Keratinocyte (primary cell): ENCODE measurements around the gene EPB41L4B. TPM values are rescaled to one million over a fixed set of nuclear protein-coding genes. Genes with fewer than 3 reads are reported as not detected.

Experiments
- DNase-seq: peaks from one replicate; pipeline ENCODE4 v3.0.0-alpha.2; 2011; ENCODE audit warnings: low read depth, missing footprints, low spot score
- FAIRE-seq: peaks from 2 replicates; lab custom pipeline; 2011; peaks lifted over from hg19 to GRCh38; lab: Jason Lieb, UNC
- H2AFZ ChIP-seq: 2 replicates; pipeline ENCODE4 v1.6.0; 2012; ENCODE audit warnings: low read length, control low read depth, inconsistent platforms; ENCODE audit not compliant: control insufficient read depth
- H3K27ac ChIP-seq: 2 replicates; pipeline ENCODE4 v1.5.1; 2011; ENCODE audit warnings: low read length; ENCODE audit not compliant: control insufficient read depth, insufficient read depth
- H3K27me3 ChIP-seq: 3 replicates; pipeline ENCODE4 v1.6.0; 2011; ENCODE audit warnings: low read length; ENCODE audit not compliant: control insufficient read depth, insufficient read depth; ENCODE audit errors: extremely low read depth
- H3K36me3 ChIP-seq, 2 experiments: 2 replicates in 1 of 2; 3 replicates in 1 of 2; pipeline ENCODE4 v1.5.1; 2011; ENCODE audit warnings: low read length in 2 of 2, mild to moderate bottlenecking in 1 of 2; ENCODE audit not compliant: control insufficient read depth in 2 of 2, insufficient read depth in 2 of 2; ENCODE audit errors: extremely low read depth in 1 of 2
- H3K4me1 ChIP-seq: 3 replicates; pipeline ENCODE4 v1.5.1; 2011; ENCODE audit warnings: low read length; ENCODE audit not compliant: control insufficient read depth, insufficient read depth; ENCODE audit errors: extremely low read depth
- H3K4me2 ChIP-seq: 3 replicates; pipeline ENCODE4 v1.6.0; 2011; ENCODE audit warnings: low read depth, low read length; ENCODE audit not compliant: control insufficient read depth, insufficient read depth; ENCODE audit errors: extremely low read depth
- H3K4me3 ChIP-seq, 3 experiments: fragments of 200-600 bp in 1 of 3; sonication (generic) in 1 of 3; 2 replicates in 2 of 3; 3 replicates in 1 of 3; pipeline ENCODE4 v1.5.1; 2011 to 2016; ENCODE audit warnings: low read length in 3 of 3, mild to moderate bottlenecking in 3 of 3, control low read depth in 2 of 3, inconsistent platforms in 1 of 3, low read depth in 1 of 3, mixed read lengths in 1 of 3, mixed run types in 1 of 3, moderate library complexity in 1 of 3; ENCODE audit not compliant: control insufficient read depth in 2 of 3, insufficient read depth in 2 of 3; ENCODE audit errors: extremely low read depth in 1 of 3
- H3K79me2 ChIP-seq: 2 replicates; pipeline ENCODE4 v1.6.0; 2012; ENCODE audit warnings: low read length; ENCODE audit not compliant: control insufficient read depth, insufficient read depth
- H3K9ac ChIP-seq: 3 replicates; pipeline ENCODE4 v1.6.0; 2011; ENCODE audit warnings: low read length; ENCODE audit not compliant: control insufficient read depth, insufficient read depth; ENCODE audit errors: extremely low read depth
- H3K9me1 ChIP-seq: 3 replicates; pipeline ENCODE4 v1.6.0; 2011; ENCODE audit warnings: low read length; ENCODE audit not compliant: control insufficient read depth, insufficient read depth; ENCODE audit errors: extremely low read depth
- H3K9me3 ChIP-seq: 2 replicates; pipeline ENCODE4 v1.5.1; 2012; ENCODE audit warnings: low read depth, low read length; ENCODE audit not compliant: control insufficient read depth
- H4K20me1 ChIP-seq: 3 replicates; pipeline ENCODE4 v1.6.0; 2011; ENCODE audit warnings: low read length; ENCODE audit not compliant: control insufficient read depth, insufficient read depth; ENCODE audit errors: extremely low read depth
- EZH2 ChIP-seq: IDR thresholded peaks from one replicate; pipeline ENCODE4 v1.6.1; 2012; ENCODE audit warnings: inconsistent platforms, mild to moderate bottlenecking, low read length, moderate library complexity
- dilution Hi-C: fragments of 300-500 bp; cut with MboI; formaldehyde crosslinking; loops from one replicate; pipeline ENCODE4 v1.7.0; 2020; ENCODE audit warnings: low sequenced_read_pairs; ENCODE audit not compliant: extremely low pct_ligation_motif_present
- polyA plus RNA-seq, 5 experiments: library from polyadenylated mRNA; depleted of rRNA in 3 of 5; stranded (reverse) in 3 of 5; stranded (forward) in 1 of 5; unstranded in 1 of 5; fragments of >200 nt; gene quantifications; 1 replicate in 1 of 5; 2 replicates in 3 of 5; 3 replicates in 1 of 5; pipeline versions ENCODE4 v1.2.1 to v1.2.3, GENCODE V29; 2011 to 2012; ENCODE audit warnings: missing spikeins in 2 of 5, low read depth in 1 of 5, low replicate concordance in 1 of 5
- TF ChIP-seq, protein P1 (sequence below), 3 experiments: IDR thresholded peaks in 1 of 3; conservative IDR thresholded peaks in 1 of 3; optimal IDR thresholded peaks in 1 of 3; 2 replicates in 2 of 3; 3 replicates in 1 of 3; pipeline versions ENCODE3 to v1.5.1; 2011; ENCODE audit warnings: low read length in 3 of 3, mild to moderate bottlenecking in 3 of 3, moderate library complexity in 2 of 3, control low read depth in 1 of 3, inconsistent platforms in 1 of 3; ENCODE audit not compliant: insufficient read depth in 2 of 3; ENCODE audit errors: extremely low read depth in 1 of 3

Gene EPB41L4B
- polyA plus RNA-seq, 1 donor (not counting 4 experiments of a cell fraction or from before 2014, with no cell fraction given) = 13.7 TPM

DNA sequence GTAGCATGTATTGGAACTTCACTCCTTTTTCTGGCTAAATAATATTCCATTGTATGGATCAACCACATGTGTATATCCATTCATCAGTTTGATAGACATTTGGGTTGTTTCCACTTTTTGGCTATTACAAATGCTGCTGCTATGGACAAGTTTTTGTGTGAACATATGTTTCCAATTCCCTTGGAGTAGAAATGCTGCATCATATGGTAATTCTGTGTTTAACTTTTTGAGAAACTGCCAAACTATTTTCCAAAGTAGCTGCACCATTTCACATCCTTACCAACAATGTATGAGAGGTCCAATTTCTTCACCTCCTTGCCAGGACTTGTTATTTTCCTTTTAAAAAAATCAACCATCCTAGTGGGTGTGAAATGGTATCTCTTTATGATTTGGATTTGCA, 162.2 kb downstream of the EPB41L4B start:
- Histone ChIP-seq H3K9me3 (no peaks in the 10 kb centered on the region), H3K4me2 (no peak overlapping the region), H2AFZ (no peak overlapping the region), H4K20me1 (no peaks in the 10 kb centered on the region), H3K27me3 (no peaks in the 10 kb centered on the region), H3K9ac (no peak overlapping the region), H3K4me3 (no peak overlapping the region), H3K4me1 (no peaks in the 10 kb centered on the region), H3K27ac (no peak overlapping the region), H3K9me1 (no peaks in the 10 kb centered on the region), H3K36me3 (no peaks in the 10 kb centered on the region), H3K79me2 (no peaks in the 10 kb centered on the region)
- TF ChIP-seq, protein P1, sequence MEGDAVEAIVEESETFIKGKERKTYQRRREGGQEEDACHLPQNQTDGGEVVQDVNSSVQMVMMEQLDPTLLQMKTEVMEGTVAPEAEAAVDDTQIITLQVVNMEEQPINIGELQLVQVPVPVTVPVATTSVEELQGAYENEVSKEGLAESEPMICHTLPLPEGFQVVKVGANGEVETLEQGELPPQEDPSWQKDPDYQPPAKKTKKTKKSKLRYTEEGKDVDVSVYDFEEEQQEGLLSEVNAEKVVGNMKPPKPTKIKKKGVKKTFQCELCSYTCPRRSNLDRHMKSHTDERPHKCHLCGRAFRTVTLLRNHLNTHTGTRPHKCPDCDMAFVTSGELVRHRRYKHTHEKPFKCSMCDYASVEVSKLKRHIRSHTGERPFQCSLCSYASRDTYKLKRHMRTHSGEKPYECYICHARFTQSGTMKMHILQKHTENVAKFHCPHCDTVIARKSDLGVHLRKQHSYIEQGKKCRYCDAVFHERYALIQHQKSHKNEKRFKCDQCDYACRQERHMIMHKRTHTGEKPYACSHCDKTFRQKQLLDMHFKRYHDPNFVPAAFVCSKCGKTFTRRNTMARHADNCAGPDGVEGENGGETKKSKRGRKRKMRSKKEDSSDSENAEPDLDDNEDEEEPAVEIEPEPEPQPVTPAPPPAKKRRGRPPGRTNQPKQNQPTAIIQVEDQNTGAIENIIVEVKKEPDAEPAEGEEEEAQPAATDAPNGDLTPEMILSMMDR (optimal IDR thresholded peaks at IDR 0.05 in 1 of 3, IDR thresholded peaks at IDR 0.05 in 1 of 3, conservative IDR thresholded peaks at IDR 0.05 in 1 of 3; ENCODE audit: extremely low read depth in 1 of 3, insufficient read depth in 2 of 3, low read length in 3 of 3) = no peak
- TF ChIP-seq EZH2 = no peak
- FAIRE-seq (no peak), DNase-seq (no peak)
- dilution Hi-C loops = no loop called here

DNA sequence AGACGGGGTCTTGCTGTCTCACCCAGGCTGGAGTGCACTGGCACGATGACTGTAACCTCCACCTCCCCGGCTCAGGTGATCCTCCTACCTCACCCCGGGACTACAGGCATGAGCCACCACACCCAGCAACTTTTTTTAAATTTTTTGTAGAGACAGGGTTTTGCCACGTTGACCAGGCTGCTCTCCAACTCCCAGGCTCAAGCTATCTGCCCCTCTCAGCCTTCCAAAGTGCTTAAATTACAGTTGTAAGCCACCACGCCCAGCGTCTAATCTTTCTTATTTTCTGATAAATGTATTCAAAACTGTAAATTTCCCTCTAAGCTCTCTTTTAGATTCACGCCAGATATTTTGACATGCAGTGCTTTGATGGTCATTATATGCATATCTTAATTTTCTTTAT, 164.2 kb downstream of the EPB41L4B start:
- H2AFZ ChIP-seq = no peak overlapping the region
- H3K9me3 ChIP-seq = no peaks in the 10 kb centered on the region
- H3K79me2 ChIP-seq = no peaks in the 10 kb centered on the region
- no peak overlapping the region for H3K4me3 ChIP-seq
- no peaks in the 10 kb centered on the region for H3K36me3 ChIP-seq
- no peak for DNase-seq
- no peaks in the 10 kb centered on the region for H3K27me3 ChIP-seq
- no peaks in the 10 kb centered on the region for H3K9me1 ChIP-seq
- no peaks in the 10 kb centered on the region for H4K20me1 ChIP-seq
- no peak overlapping the region for H3K27ac ChIP-seq
- H3K4me1 ChIP-seq = no peaks in the 10 kb centered on the region
- no peak overlapping the region for H3K4me2 ChIP-seq
- no peak overlapping the region for H3K9ac ChIP-seq
- no peak for TF ChIP-seq EZH2
- TF ChIP-seq, protein P1 (optimal IDR thresholded peaks at IDR 0.05 in 1 of 3, IDR thresholded peaks at IDR 0.05 in 1 of 3, conservative IDR thresholded peaks at IDR 0.05 in 1 of 3; ENCODE audit: extremely low read depth in 1 of 3, insufficient read depth in 2 of 3, low read length in 3 of 3) = no peak
- dilution Hi-C loops = no loop called here
- FAIRE-seq = no peak
